ENCODE measurements around the gene MILR1.
"Not testable (repeated sequence)": the region's sequence is repeated elsewhere in the genome, so short reads cannot be mapped to it uniquely, and the experiment has no call there.

Gene MILR1

DNA sequence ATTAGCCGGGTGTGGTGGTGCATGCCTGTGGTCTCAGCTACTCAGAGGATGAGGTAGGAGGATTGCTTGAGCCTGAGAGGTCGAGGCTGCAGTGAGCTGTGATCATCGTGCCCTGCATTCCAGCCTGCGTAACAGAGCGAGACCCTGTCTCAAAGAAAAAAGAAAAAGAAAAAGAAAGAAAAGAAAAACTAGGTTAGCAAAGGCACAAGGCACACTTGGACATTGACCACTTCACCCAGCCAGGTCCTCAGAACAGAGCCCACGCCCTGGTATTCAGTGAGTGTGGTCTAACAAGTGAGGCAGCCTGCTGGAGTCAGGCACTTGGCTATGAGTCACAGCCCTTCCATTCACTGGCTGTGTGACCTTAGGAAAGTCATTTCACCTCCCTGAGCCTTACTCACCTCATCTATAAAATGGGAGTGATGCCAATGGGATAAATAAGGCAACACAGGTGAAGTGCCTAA is 10.4 kb downstream of the MILR1 start:
- no peak overlapping the region for H3K4me3 ChIP-seq (ENCODE audit: low read depth, low read length)
- no peaks in the 10 kb centered on the region for H3K9me3 ChIP-seq (ENCODE audit: control insufficient read depth, insufficient read depth, low read depth, low read length)
- POLR2A ChIA-PET, result no interaction called here
- no peak overlapping the region for H3K27ac ChIP-seq (ENCODE audit: extremely low read depth, low read depth, low read length)
- CTCF ChIA-PET, result no interaction called here
- H3K36me3 ChIP-seq (ENCODE audit: control insufficient read depth in 2 of 2, insufficient read depth in 1 of 2, low read length in 2 of 2), result no peaks in the 10 kb centered on the region
- TF ChIP-seq, protein P1, sequence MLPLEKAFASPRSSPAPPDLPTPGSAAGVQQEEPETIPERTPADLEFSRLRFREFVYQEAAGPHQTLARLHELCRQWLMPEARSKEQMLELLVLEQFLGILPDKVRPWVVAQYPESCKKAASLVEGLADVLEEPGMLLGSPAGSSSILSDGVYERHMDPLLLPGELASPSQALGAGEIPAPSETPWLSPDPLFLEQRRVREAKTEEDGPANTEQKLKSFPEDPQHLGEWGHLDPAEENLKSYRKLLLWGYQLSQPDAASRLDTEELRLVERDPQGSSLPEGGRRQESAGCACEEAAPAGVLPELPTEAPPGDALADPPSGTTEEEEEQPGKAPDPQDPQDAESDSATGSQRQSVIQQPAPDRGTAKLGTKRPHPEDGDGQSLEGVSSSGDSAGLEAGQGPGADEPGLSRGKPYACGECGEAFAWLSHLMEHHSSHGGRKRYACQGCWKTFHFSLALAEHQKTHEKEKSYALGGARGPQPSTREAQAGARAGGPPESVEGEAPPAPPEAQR (tag by site-specific recombination; IDR thresholded peaks at IDR 0.05), result no peak
- no peak for TF ChIP-seq ZNF600 (tag by site-specific recombination; IDR thresholded peaks at IDR 0.05)
- TF ChIP-seq SP7 (tag by site-specific recombination; IDR thresholded peaks at IDR 0.05), result no peak
- TF ChIP-seq, protein P2, sequence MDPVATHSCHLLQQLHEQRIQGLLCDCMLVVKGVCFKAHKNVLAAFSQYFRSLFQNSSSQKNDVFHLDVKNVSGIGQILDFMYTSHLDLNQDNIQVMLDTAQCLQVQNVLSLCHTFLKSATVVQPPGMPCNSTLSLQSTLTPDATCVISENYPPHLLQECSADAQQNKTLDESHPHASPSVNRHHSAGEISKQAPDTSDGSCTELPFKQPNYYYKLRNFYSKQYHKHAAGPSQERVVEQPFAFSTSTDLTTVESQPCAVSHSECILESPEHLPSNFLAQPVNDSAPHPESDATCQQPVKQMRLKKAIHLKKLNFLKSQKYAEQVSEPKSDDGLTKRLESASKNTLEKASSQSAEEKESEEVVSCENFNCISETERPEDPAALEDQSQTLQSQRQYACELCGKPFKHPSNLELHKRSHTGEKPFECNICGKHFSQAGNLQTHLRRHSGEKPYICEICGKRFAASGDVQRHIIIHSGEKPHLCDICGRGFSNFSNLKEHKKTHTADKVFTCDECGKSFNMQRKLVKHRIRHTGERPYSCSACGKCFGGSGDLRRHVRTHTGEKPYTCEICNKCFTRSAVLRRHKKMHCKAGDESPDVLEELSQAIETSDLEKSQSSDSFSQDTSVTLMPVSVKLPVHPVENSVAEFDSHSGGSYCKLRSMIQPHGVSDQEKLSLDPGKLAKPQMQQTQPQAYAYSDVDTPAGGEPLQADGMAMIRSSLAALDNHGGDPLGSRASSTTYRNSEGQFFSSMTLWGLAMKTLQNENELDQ (tag by site-specific recombination; IDR thresholded peaks at IDR 0.05; ENCODE audit: low read depth), result no peak
- TF ChIP-seq ZNF24 (tag by site-specific recombination; IDR thresholded peaks at IDR 0.05), result no peak
- no peak for TF ChIP-seq ZNF423 (tag by site-specific recombination; IDR thresholded peaks at IDR 0.05)
- no peak for TF ChIP-seq ZNF146 (tag by site-specific recombination; IDR thresholded peaks at IDR 0.05)
- no peaks in the 10 kb centered on the region for H3K4me1 ChIP-seq (ENCODE audit: control insufficient read depth, insufficient read depth, low read length)

DNA sequence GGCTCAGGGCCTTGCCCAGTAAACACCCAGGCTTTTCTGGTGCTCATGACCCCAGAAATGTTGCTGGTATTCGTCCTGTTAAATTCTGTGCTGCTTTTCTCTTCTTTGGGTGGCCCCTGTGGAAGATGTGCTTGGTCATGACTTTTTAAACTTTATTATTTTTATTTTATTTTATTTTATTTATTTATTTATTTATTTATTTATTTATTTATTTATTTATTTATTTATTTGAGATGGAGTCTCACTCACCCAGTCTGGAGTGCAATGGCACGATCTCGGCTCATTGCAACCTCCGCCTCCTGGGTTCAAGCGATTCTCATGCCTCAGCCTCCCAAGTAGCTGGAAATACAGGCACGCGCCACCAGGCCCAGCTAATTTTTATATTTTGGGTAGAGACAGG is 10.9 kb downstream of the MILR1 start:
- H3K36me3 ChIP-seq (ENCODE audit: control insufficient read depth in 2 of 2, insufficient read depth in 1 of 2, low read length in 2 of 2); POLR2A ChIA-PET; H3K27ac ChIP-seq (ENCODE audit: extremely low read depth, low read depth, low read length); CTCF ChIA-PET; H3K9me3 ChIP-seq (ENCODE audit: control insufficient read depth, insufficient read depth, low read depth, low read length); H3K4me3 ChIP-seq (ENCODE audit: low read depth, low read length); H3K4me1 ChIP-seq (ENCODE audit: control insufficient read depth, insufficient read depth, low read length): not testable (repeated sequence)
- TF ChIP-seq ZNF433 (tag by site-specific recombination; IDR thresholded peaks at IDR 0.05; ENCODE audit: low read depth) (peak; percentile 61; the same call in 1 of the 2 replicates), ZNF19 (tag by site-specific recombination; IDR thresholded peaks at IDR 0.05; ENCODE audit: low read depth) (0 out of 2 replicates have a peak, but pooled peaks have one; percentile 12), ZNF121 (tag by site-specific recombination; IDR thresholded peaks at IDR 0.05) (peak; percentile 35; the same call in 1 of the 2 replicates), ZNF394 (tag by site-specific recombination; IDR thresholded peaks at IDR 0.05; ENCODE audit: borderline replicate concordance) (peak; percentile 94), ZNF555 (tag by site-specific recombination; conservative IDR thresholded peaks at IDR 0.05) (peak; percentile 72), ZXDB (tag by site-specific recombination; IDR thresholded peaks at IDR 0.05) (peak; percentile 64), ZNF560 (tag by site-specific recombination; IDR thresholded peaks at IDR 0.05; ENCODE audit: borderline replicate concordance) (peak; percentile 54; the same call in 1 of the 2 replicates), ZFP3 (tag by site-specific recombination; IDR thresholded peaks at IDR 0.05; ENCODE audit: low read depth) (0 out of 2 replicates have a peak, but pooled peaks have one; percentile 33), ZBTB8A (tag by site-specific recombination; IDR thresholded peaks at IDR 0.05) (peak; percentile 76)
- TF ChIP-seq, protein P3, sequence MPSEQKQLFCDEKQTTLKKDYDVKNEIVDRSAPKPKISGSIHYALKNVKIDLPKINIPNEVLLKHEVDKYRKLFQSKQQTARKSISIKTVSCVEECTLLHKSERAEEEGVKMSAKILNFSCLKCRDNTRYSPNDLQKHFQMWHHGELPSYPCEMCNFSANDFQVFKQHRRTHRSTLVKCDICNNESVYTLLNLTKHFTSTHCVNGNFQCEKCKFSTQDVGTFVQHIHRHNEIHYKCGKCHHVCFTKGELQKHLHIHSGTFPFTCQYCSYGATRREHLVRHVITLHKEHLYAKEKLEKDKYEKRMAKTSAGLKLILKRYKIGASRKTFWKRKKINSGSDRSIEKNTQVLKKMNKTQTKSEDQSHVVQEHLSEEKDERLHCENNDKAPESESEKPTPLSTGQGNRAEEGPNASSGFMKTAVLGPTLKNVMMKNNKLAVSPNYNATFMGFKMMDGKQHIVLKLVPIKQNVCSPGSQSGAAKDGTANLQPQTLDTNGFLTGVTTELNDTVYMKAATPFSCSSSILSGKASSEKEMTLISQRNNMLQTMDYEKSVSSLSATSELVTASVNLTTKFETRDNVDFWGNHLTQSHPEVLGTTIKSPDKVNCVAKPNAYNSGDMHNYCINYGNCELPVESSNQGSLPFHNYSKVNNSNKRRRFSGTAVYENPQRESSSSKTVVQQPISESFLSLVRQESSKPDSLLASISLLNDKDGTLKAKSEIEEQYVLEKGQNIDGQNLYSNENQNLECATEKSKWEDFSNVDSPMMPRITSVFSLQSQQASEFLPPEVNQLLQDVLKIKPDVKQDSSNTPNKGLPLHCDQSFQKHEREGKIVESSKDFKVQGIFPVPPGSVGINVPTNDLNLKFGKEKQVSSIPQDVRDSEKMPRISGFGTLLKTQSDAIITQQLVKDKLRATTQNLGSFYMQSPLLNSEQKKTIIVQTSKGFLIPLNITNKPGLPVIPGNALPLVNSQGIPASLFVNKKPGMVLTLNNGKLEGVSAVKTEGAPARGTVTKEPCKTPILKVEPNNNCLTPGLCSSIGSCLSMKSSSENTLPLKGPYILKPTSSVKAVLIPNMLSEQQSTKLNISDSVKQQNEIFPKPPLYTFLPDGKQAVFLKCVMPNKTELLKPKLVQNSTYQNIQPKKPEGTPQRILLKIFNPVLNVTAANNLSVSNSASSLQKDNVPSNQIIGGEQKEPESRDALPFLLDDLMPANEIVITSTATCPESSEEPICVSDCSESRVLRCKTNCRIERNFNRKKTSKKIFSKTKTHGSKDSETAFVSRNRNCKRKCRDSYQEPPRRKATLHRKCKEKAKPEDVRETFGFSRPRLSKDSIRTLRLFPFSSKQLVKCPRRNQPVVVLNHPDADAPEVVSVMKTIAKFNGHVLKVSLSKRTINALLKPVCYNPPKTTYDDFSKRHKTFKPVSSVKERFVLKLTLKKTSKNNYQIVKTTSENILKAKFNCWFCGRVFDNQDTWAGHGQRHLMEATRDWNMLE (tag by site-specific recombination; conservative IDR thresholded peaks at IDR 0.05; ENCODE audit: low read depth), result peak; percentile 91
- TF ChIP-seq, protein P4, sequence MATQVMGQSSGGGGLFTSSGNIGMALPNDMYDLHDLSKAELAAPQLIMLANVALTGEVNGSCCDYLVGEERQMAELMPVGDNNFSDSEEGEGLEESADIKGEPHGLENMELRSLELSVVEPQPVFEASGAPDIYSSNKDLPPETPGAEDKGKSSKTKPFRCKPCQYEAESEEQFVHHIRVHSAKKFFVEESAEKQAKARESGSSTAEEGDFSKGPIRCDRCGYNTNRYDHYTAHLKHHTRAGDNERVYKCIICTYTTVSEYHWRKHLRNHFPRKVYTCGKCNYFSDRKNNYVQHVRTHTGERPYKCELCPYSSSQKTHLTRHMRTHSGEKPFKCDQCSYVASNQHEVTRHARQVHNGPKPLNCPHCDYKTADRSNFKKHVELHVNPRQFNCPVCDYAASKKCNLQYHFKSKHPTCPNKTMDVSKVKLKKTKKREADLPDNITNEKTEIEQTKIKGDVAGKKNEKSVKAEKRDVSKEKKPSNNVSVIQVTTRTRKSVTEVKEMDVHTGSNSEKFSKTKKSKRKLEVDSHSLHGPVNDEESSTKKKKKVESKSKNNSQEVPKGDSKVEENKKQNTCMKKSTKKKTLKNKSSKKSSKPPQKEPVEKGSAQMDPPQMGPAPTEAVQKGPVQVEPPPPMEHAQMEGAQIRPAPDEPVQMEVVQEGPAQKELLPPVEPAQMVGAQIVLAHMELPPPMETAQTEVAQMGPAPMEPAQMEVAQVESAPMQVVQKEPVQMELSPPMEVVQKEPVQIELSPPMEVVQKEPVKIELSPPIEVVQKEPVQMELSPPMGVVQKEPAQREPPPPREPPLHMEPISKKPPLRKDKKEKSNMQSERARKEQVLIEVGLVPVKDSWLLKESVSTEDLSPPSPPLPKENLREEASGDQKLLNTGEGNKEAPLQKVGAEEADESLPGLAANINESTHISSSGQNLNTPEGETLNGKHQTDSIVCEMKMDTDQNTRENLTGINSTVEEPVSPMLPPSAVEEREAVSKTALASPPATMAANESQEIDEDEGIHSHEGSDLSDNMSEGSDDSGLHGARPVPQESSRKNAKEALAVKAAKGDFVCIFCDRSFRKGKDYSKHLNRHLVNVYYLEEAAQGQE (tag by site-specific recombination; IDR thresholded peaks at IDR 0.05), result peak; percentile 68; the same call in 1 of the 2 replicates
- TF ChIP-seq, protein P5, sequence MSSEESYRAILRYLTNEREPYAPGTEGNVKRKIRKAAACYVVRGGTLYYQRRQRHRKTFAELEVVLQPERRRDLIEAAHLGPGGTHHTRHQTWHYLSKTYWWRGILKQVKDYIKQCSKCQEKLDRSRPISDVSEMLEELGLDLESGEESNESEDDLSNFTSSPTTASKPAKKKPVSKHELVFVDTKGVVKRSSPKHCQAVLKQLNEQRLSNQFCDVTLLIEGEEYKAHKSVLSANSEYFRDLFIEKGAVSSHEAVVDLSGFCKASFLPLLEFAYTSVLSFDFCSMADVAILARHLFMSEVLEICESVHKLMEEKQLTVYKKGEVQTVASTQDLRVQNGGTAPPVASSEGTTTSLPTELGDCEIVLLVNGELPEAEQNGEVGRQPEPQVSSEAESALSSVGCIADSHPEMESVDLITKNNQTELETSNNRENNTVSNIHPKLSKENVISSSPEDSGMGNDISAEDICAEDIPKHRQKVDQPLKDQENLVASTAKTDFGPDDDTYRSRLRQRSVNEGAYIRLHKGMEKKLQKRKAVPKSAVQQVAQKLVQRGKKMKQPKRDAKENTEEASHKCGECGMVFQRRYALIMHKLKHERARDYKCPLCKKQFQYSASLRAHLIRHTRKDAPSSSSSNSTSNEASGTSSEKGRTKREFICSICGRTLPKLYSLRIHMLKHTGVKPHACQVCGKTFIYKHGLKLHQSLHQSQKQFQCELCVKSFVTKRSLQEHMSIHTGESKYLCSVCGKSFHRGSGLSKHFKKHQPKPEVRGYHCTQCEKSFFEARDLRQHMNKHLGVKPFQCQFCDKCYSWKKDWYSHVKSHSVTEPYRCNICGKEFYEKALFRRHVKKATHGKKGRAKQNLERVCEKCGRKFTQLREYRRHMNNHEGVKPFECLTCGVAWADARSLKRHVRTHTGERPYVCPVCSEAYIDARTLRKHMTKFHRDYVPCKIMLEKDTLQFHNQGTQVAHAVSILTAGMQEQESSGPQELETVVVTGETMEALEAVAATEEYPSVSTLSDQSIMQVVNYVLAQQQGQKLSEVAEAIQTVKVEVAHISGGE (tag by site-specific recombination; conservative IDR thresholded peaks at IDR 0.05; ENCODE audit: low read depth), result peak; percentile 81
